HG03108 (cell line): Measurements from ENCODE around the gene NPC1L1.
A peak's percentile ranks its signal among the peaks of the same experiment; 100 is the strongest.
"Not testable (repeated sequence)": the region's sequence is repeated elsewhere in the genome, so short reads cannot be mapped to it uniquely, and the experiment has no call there.

Experiments used
- ATAC-seq: cut with Tn5 transposase; IDR thresholded peaks from one replicate; pipeline ENCODE4 v1.9.1; 2021; ENCODE audit warnings: moderate library complexity; ENCODE audit not compliant: unreplicated experiment

Gene NPC1L1

GRCh38 chr7:44506592-44507288, 34.4 kb downstream of the NPC1L1 start:
- ATAC-seq, result not testable (repeated sequence)

GRCh38 chr7:44505595-44505994, 35.5 kb downstream of the NPC1L1 start:
- no peak for ATAC-seq

GRCh38 chr7:44498230-44498954, 42.7 kb downstream of the NPC1L1 start:
- no peak for ATAC-seq

- ATAC-seq, result no peak
Observed at GRCh38 chr7:44497155-44498027, 43.7 kb downstream of the NPC1L1 start.

- no peak for ATAC-seq
Observed at GRCh38 chr7:44496385-44496784, 44.7 kb downstream of the NPC1L1 start.

GRCh38 chr7:44494960-44495359, 46.2 kb downstream of the NPC1L1 start:
- ATAC-seq, result no peak

- ATAC-seq, result no peak
Observed at GRCh38 chr7:44491229-44491628, 49.9 kb downstream of the NPC1L1 start.

GRCh38 chr7:44490351-44491200, 50.6 kb downstream of the NPC1L1 start, which contains the start of gene NUDCD3:
TSS of gene NUDCD3 (minus strand) at chr7:44490658. CDS start at chr7:44490600, 58 bp downstream.
- ATAC-seq, result peak; percentile 88

GRCh38 chr7:44489955-44490350, 51.2 kb downstream of the NPC1L1 start:
- ATAC-seq, result peak; percentile 15

- ATAC-seq, result no peak
Observed at GRCh38 chr7:44488955-44489354, 52.2 kb downstream of the NPC1L1 start.

GRCh38 chr7:44486693-44487092, 54.4 kb downstream of the NPC1L1 start:
- ATAC-seq, result no peak

GRCh38 chr7:44486001-44486400, 55.1 kb downstream of the NPC1L1 start:
- no peak for ATAC-seq

- ATAC-seq, result no peak
Observed at GRCh38 chr7:44484482-44485313, 56.4 kb downstream of the NPC1L1 start.

GRCh38 chr7:44482502-44483485, 58.3 kb downstream of the NPC1L1 start:
- ATAC-seq, result no peak

GRCh38 chr7:44477938-44478337, 63.2 kb downstream of the NPC1L1 start:
- ATAC-seq, result no peak

GRCh38 chr7:44477063-44477830, 63.9 kb downstream of the NPC1L1 start:
- ATAC-seq, result peak; percentile 73

GRCh38 chr7:44476313-44476712, 64.8 kb downstream of the NPC1L1 start:
- no peak for ATAC-seq

- ATAC-seq, result no peak
Observed at GRCh38 chr7:44473295-44473694, 67.8 kb downstream of the NPC1L1 start.
